CD4-positive, alpha-beta T cell treated with Interleukin-4 for 4 hours (primary cell): Measurements from ENCODE around the gene EXOC6B.

Experiments
- DNase-seq: peaks from one replicate; pipeline ENCODE4 v3.0.0-alpha.2; 2020

Gene EXOC6B

GRCh38 chr2:72254831-72255451 lies 570.9 kb downstream of the EXOC6B start:
- no peak for DNase-seq

GRCh38 chr2:72238311-72238710 lies 587.5 kb downstream of the EXOC6B start:
- DNase-seq: no peak

- no peak for DNase-seq
These were observed 588.3 kb downstream of the EXOC6B start for GRCh38 chr2:72237549-72237948.

- no peak for DNase-seq
These were observed 589.3 kb downstream of the EXOC6B start for GRCh38 chr2:72236445-72237067.

- DNase-seq: no peak
These were observed 590.1 kb downstream of the EXOC6B start for GRCh38 chr2:72235497-72236415.

GRCh38 chr2:72233211-72233610 lies 592.6 kb downstream of the EXOC6B start:
- no peak for DNase-seq

- no peak for DNase-seq
These were observed 602.8 kb downstream of the EXOC6B start for GRCh38 chr2:72222829-72223564.

- no peak for DNase-seq
These were observed 605.7 kb downstream of the EXOC6B start for GRCh38 chr2:72220170-72220569.

- no peak for DNase-seq
These were observed 611.2 kb downstream of the EXOC6B start for GRCh38 chr2:72214429-72215143.

GRCh38 chr2:72212486-72212855 lies 613.4 kb downstream of the EXOC6B start:
- no peak for DNase-seq

GRCh38 chr2:72211777-72212485 lies 613.9 kb downstream of the EXOC6B start:
- no peak for DNase-seq

- DNase-seq: no peak
These were observed 614.5 kb downstream of the EXOC6B start for GRCh38 chr2:72211350-72211749.

GRCh38 chr2:72210470-72210869 lies 615.4 kb downstream of the EXOC6B start:
- DNase-seq: no peak

GRCh38 chr2:72208225-72208624 lies 617.6 kb downstream of the EXOC6B start:
- no peak for DNase-seq

GRCh38 chr2:72207334-72207733 lies 618.5 kb downstream of the EXOC6B start:
- no peak for DNase-seq

GRCh38 chr2:72205504-72205881 lies 620.3 kb downstream of the EXOC6B start:
- DNase-seq: no peak

GRCh38 chr2:72204786-72205503 lies 620.9 kb downstream of the EXOC6B start:
- no peak for DNase-seq

- no peak for DNase-seq
These were observed 621.6 kb downstream of the EXOC6B start for GRCh38 chr2:72204156-72204785.

- no peak for DNase-seq
These were observed 627.1 kb downstream of the EXOC6B start for GRCh38 chr2:72198532-72199241.

GRCh38 chr2:72193723-72194122 lies 632.1 kb downstream of the EXOC6B start:
- no peak for DNase-seq
